ENCODE data around the gene GAGE10. TPM values are rescaled to one million over a fixed set of nuclear protein-coding genes. Genes with fewer than 3 reads are reported as not detected.
"Not testable (repeated sequence)": the region's sequence is repeated elsewhere in the genome, so short reads cannot be mapped to it uniquely, and the experiment has no call there.

The GAGE10 gene
- total RNA-seq, 2 experiments from 2014 or later: not detected

DNA sequence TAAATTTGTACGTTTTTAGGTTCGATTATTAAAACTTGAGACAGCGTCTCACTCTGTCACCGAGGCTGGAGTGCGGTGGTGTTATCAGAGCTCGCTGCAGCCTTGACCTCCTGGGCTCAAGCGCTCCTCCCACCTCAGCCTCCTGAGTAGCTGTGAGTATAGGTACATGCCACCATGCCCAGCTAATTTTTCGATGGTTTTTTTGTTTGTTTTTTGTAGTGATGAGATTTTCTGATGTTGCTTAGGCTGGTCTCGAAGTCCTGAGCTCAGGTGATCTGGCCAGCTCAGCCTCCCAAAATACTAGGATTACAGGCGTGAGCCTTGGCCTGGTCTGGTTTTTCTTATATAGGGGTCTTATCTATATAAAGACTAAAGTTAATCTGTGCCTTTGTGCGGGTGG, 27.0 kb downstream of the GAGE10 start:
- H3K4me1 ChIP-seq (ENCODE audit: insufficient read depth, low read length, poor library complexity, severe bottlenecking); H3K79me2 ChIP-seq (ENCODE audit: insufficient read depth, low read depth, low read length); CTCF ChIA-PET (ENCODE audit: unreplicated experiment); H3K4me3 ChIP-seq (ENCODE audit: low read depth, low read length, poor library complexity, severe bottlenecking); H3K27ac ChIP-seq (ENCODE audit: low read depth, low read length, poor library complexity, severe bottlenecking); intact Hi-C loops (cut with micrococcal nuclease; ENCODE audit: unreplicated experiment); H4K20me1 ChIP-seq (ENCODE audit: insufficient read depth, low read length); H2AFZ ChIP-seq (ENCODE audit: low read length); BruUV-seq (replicated peaks); H3K9me3 ChIP-seq (ENCODE audit: low read length); H3K36me3 ChIP-seq (ENCODE audit: insufficient read depth, low read length); H3K4me2 ChIP-seq (ENCODE audit: low read length); POLR2A ChIA-PET; H3K9me2 ChIP-seq (ENCODE audit: insufficient read depth, low read length); DNase-seq (ENCODE audit: low spot score): not testable (repeated sequence)

- H3K4me1 ChIP-seq (ENCODE audit: insufficient read depth, low read length, poor library complexity, severe bottlenecking); H3K27ac ChIP-seq (ENCODE audit: low read depth, low read length, poor library complexity, severe bottlenecking); H2AFZ ChIP-seq (ENCODE audit: low read length); H3K36me3 ChIP-seq (ENCODE audit: insufficient read depth, low read length); H3K4me2 ChIP-seq (ENCODE audit: low read length); BruUV-seq (replicated peaks); CTCF ChIA-PET (ENCODE audit: unreplicated experiment); DNase-seq (ENCODE audit: low spot score); H4K20me1 ChIP-seq (ENCODE audit: insufficient read depth, low read length); H3K4me3 ChIP-seq (ENCODE audit: low read depth, low read length, poor library complexity, severe bottlenecking); POLR2A ChIA-PET; H3K9me3 ChIP-seq (ENCODE audit: low read length); intact Hi-C loops (cut with micrococcal nuclease; ENCODE audit: unreplicated experiment); H3K9me2 ChIP-seq (ENCODE audit: insufficient read depth, low read length); H3K79me2 ChIP-seq (ENCODE audit: insufficient read depth, low read depth, low read length): not testable (repeated sequence)
Observed at GRCh38 chrX:49331282-49331681, 27.8 kb downstream of the GAGE10 start, which contains the start of gene GAGE13. TSS of gene GAGE13 (plus strand) at chrX:49331582. CDS start at chrX:49332738, 1,156 bp downstream.

DNA sequence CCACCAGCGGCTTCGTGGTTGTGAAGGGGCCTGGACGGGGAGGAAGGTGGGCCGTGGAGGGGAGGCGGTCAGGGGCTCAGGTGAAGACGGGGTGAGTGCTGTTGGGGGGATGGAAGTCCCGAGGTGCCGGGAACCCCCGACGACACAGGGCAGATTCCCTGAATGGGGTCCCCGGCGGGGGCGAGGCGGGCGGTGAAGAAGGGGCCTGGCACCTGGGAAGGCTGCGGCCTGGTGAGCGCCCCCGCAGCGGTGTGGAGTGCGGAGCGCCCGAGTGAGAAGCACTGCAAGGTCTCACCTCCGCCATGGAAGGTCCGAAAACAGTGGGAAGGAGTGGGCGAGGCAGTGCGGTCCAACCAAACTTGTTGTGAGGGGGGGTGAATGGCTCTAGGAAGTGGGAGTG, 28.4 kb downstream of the GAGE10 start:
- H3K9me3 ChIP-seq (ENCODE audit: low read length); H3K79me2 ChIP-seq (ENCODE audit: insufficient read depth, low read depth, low read length); intact Hi-C loops (cut with micrococcal nuclease; ENCODE audit: unreplicated experiment); H3K4me1 ChIP-seq (ENCODE audit: insufficient read depth, low read length, poor library complexity, severe bottlenecking); H4K20me1 ChIP-seq (ENCODE audit: insufficient read depth, low read length); DNase-seq (ENCODE audit: low spot score); POLR2A ChIA-PET; CTCF ChIA-PET (ENCODE audit: unreplicated experiment); H3K36me3 ChIP-seq (ENCODE audit: insufficient read depth, low read length); H3K4me2 ChIP-seq (ENCODE audit: low read length); H3K27ac ChIP-seq (ENCODE audit: low read depth, low read length, poor library complexity, severe bottlenecking); H2AFZ ChIP-seq (ENCODE audit: low read length); H3K4me3 ChIP-seq (ENCODE audit: low read depth, low read length, poor library complexity, severe bottlenecking); H3K9me2 ChIP-seq (ENCODE audit: insufficient read depth, low read length); BruUV-seq (replicated peaks): not testable (repeated sequence)

GRCh38 chrX:49341449-49341848, 38.0 kb downstream of the GAGE10 start:
- CTCF ChIA-PET (ENCODE audit: unreplicated experiment); H3K4me1 ChIP-seq (ENCODE audit: insufficient read depth, low read length, poor library complexity, severe bottlenecking); H2AFZ ChIP-seq (ENCODE audit: low read length); H3K27ac ChIP-seq (ENCODE audit: low read depth, low read length, poor library complexity, severe bottlenecking); H3K4me2 ChIP-seq (ENCODE audit: low read length); BruUV-seq (replicated peaks); POLR2A ChIA-PET; H3K36me3 ChIP-seq (ENCODE audit: insufficient read depth, low read length); H3K9me3 ChIP-seq (ENCODE audit: low read length); H4K20me1 ChIP-seq (ENCODE audit: insufficient read depth, low read length); H3K4me3 ChIP-seq (ENCODE audit: low read depth, low read length, poor library complexity, severe bottlenecking); H3K79me2 ChIP-seq (ENCODE audit: insufficient read depth, low read depth, low read length); DNase-seq (ENCODE audit: low spot score); intact Hi-C loops (cut with micrococcal nuclease; ENCODE audit: unreplicated experiment); H3K9me2 ChIP-seq (ENCODE audit: insufficient read depth, low read length): not testable (repeated sequence)

DNA sequence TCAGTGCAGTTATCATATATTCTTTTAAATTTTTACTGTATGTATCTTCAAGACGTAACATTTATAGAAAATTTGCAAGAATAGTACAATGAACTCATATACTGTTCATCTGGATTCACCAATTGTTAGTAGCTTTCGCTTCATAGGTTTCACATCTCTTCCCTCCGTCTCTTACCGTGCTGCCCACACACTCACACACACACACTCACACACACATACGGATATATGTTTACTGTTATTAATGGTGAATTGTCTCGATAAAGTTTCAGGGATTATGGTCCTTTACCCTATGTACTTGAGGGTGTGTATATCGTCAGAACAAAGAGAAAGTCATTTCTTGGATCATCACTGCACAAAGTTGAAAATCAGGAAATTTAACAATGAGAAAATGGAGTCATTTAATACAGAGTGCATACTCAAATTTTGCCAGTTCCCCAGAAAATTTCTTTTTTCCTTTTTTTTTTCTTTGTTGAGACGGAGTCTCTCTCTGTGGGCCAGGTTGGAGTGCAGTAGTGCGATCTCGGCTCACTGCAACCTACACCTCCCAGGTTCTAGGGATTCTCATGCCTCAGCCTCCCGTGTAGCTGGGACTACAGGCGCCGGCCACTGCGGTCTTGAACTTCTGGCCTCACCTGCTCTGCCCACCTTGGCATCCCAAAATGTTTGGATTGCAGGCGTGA, 41.2 kb downstream of the GAGE10 start:
- POLR2A ChIA-PET; intact Hi-C loops (cut with micrococcal nuclease; ENCODE audit: unreplicated experiment); CTCF ChIA-PET (ENCODE audit: unreplicated experiment); H3K36me3 ChIP-seq (ENCODE audit: insufficient read depth, low read length); H2AFZ ChIP-seq (ENCODE audit: low read length); H3K4me3 ChIP-seq (ENCODE audit: low read depth, low read length, poor library complexity, severe bottlenecking); BruUV-seq (replicated peaks); H3K4me2 ChIP-seq (ENCODE audit: low read length); H4K20me1 ChIP-seq (ENCODE audit: insufficient read depth, low read length); H3K79me2 ChIP-seq (ENCODE audit: insufficient read depth, low read depth, low read length); H3K27ac ChIP-seq (ENCODE audit: low read depth, low read length, poor library complexity, severe bottlenecking); H3K9me3 ChIP-seq (ENCODE audit: low read length); DNase-seq (ENCODE audit: low spot score); H3K9me2 ChIP-seq (ENCODE audit: insufficient read depth, low read length); H3K4me1 ChIP-seq (ENCODE audit: insufficient read depth, low read length, poor library complexity, severe bottlenecking): not testable (repeated sequence)

GRCh38 chrX:49345402-49345801, 42.0 kb downstream of the GAGE10 start:
- DNase-seq (ENCODE audit: low spot score); H3K9me3 ChIP-seq (ENCODE audit: low read length); POLR2A ChIA-PET; H3K36me3 ChIP-seq (ENCODE audit: insufficient read depth, low read length); H3K79me2 ChIP-seq (ENCODE audit: insufficient read depth, low read depth, low read length); H3K4me3 ChIP-seq (ENCODE audit: low read depth, low read length, poor library complexity, severe bottlenecking); H3K4me1 ChIP-seq (ENCODE audit: insufficient read depth, low read length, poor library complexity, severe bottlenecking); H4K20me1 ChIP-seq (ENCODE audit: insufficient read depth, low read length); H3K9me2 ChIP-seq (ENCODE audit: insufficient read depth, low read length); intact Hi-C loops (cut with micrococcal nuclease; ENCODE audit: unreplicated experiment); H3K27ac ChIP-seq (ENCODE audit: low read depth, low read length, poor library complexity, severe bottlenecking); H2AFZ ChIP-seq (ENCODE audit: low read length); H3K4me2 ChIP-seq (ENCODE audit: low read length); CTCF ChIA-PET (ENCODE audit: unreplicated experiment); BruUV-seq (replicated peaks): not testable (repeated sequence)

GRCh38 chrX:49346150-49346549, 42.7 kb downstream of the GAGE10 start:
- H3K4me1 ChIP-seq (ENCODE audit: insufficient read depth, low read length, poor library complexity, severe bottlenecking); H2AFZ ChIP-seq (ENCODE audit: low read length); H3K4me2 ChIP-seq (ENCODE audit: low read length); H3K79me2 ChIP-seq (ENCODE audit: insufficient read depth, low read depth, low read length); H4K20me1 ChIP-seq (ENCODE audit: insufficient read depth, low read length); CTCF ChIA-PET (ENCODE audit: unreplicated experiment); intact Hi-C loops (cut with micrococcal nuclease; ENCODE audit: unreplicated experiment); POLR2A ChIA-PET; H3K9me2 ChIP-seq (ENCODE audit: insufficient read depth, low read length); H3K27ac ChIP-seq (ENCODE audit: low read depth, low read length, poor library complexity, severe bottlenecking); H3K9me3 ChIP-seq (ENCODE audit: low read length); BruUV-seq (replicated peaks); H3K4me3 ChIP-seq (ENCODE audit: low read depth, low read length, poor library complexity, severe bottlenecking); H3K36me3 ChIP-seq (ENCODE audit: insufficient read depth, low read length); DNase-seq (ENCODE audit: low spot score): not testable (repeated sequence)

Measured in OCI-LY7 (cell line).